GM19468 (cell line): Measurements from ENCODE around the gene ADCY4.
"Not testable (repeated sequence)": the region's sequence is repeated elsewhere in the genome, so short reads cannot be mapped to it uniquely, and the experiment has no call there.

Source experiments
- ATAC-seq: cut with Tn5 transposase; IDR thresholded peaks from one replicate; pipeline ENCODE4 v1.9.1; 2021; ENCODE audit warnings: mild to moderate bottlenecking, moderate library complexity, moderate number of reproducible peaks; ENCODE audit not compliant: unreplicated experiment; ENCODE audit errors: extremely low read depth

The ADCY4 gene

DNA sequence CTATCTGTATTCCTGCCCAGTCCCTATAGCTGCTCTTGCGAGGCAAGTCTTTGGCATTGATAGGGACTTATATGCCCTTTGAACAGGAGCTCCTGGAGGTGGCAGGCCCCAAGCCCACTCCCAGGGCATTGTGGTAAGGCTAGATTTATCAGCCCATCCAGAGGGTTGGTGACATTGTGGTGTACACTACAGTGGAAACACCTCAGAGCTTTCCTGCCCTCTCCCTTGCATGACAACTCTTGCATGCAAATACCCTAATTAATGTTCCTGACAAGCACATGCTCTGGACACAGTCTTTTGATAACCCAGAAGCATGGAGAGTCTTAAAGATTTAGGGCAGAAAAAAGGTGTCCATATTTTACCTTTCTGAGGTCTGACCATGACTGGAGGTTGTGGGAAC lies 5.7 kb upstream of the ADCY4 start:
- ATAC-seq: no peak

DNA sequence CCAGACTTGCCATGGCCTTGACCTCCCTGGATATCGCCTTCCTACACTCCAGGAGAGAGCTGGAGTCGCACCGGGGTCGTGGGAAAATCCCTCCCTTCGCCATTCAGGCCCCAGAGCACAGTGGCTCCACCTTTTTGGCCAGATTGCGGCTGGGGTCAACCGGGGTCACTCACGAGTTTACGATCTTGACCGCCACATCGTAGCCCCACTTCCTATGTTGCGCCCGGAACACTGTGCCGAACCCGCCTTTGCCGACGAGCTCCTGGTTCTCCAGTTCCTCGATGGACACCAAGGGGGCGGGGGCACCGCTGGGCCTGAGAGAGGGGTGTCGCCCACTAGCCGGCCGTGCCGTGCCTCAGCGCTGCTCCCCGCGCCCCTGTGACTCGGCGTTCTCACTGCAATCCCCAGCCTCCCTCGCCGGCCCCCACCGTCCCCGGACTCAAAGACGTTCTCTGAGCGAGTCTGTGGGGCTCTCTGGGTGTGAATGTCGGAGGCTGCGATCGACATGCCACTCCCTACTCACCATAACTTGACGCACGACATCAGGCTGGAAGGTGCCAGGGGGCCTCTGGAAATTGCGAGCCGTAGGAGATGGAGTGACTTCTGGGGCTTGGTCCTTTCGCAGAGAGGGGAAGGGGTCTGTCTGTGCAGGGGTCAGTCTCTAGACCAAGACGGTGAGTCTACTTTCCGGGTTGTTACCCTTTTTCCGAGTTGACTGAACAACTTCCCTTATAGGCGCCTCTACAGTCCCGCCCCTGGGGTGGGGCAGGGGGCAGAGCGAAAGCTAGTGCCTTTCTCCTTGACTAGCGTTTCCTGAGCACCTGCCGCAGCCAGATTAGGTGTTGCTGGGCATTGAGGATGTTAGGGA lies 4.6 kb upstream of the ADCY4 start, which contains the start of gene RIPK3:
Gene RIPK3 (minus strand): TSS at position 708 of the 868 bp plus-strand sequence. CDS start 165 bp downstream, at position 543.
- ATAC-seq: peak; percentile 65

DNA sequence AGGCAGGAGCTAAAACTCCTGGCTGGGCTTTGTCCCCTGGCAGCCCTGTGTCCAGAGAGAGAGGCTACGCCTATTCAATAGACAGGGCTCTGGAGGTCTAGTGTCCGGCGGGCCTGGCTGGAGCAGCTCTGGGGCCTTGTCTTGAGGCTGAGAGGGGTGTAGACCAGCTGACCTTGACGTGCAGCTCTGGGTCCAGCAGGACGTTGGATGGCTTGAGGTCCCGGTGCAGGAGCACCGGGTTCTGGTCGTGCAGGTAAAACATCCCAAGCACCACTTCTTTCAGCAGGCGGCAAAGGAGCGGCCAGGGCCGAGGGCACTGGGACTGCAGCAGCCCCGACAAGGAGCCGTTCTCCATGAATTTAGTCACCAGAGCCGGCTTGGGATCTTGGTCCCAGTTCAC lies 4.0 kb upstream of the ADCY4 start:
- no peak for ATAC-seq

DNA sequence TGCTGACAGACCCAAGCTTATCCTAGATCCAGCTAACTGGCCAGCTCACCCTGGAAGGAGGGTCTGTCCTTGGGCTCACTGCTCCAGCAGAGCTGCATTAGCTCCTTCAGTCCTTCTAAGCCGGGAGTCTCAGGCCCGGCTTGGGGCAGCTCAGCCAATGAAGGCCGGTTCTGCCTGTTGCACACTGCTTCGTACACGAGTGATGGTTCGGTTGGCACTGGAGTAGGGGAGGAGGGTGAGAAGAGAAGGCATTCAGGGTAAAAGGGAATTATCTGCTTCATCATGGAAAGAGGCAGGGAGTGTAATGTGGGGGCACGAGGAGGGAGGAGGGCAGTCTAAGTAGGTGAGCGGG lies 2.9 kb upstream of the ADCY4 start:
- ATAC-seq: no peak

DNA sequence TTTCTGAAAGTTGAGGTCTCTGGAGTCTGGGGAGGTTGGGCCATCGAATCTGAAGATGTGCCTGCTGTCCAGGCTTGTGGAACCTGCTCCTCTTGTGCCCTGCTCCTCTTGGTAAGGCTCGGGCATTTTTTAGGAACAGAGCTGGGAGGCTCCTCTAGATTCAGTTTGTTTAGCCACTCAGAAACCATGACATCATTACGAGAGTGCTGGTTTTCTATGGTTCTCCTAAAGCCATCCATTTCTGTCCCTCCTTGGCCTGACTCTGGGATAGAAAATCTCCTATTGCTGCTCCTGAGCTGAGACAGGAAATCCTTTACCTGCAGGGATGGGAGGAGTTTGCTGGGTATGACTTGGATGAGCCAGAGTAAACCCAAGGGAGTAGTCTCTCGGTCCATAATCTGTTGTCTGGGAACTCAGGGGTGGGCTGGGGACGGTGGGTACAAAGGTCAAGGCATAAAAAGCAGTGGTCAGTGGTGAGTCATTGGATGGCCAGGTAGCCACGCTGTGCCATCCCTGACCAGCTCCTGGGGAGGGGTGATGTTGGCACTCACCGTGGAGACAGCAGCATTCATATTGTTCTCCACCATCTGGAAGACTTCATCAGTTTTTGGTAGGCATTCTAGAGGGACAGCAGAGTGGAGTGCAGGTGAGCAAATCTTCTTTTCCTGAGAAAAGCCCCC lies 2.4 kb upstream of the ADCY4 start:
- no peak for ATAC-seq

DNA sequence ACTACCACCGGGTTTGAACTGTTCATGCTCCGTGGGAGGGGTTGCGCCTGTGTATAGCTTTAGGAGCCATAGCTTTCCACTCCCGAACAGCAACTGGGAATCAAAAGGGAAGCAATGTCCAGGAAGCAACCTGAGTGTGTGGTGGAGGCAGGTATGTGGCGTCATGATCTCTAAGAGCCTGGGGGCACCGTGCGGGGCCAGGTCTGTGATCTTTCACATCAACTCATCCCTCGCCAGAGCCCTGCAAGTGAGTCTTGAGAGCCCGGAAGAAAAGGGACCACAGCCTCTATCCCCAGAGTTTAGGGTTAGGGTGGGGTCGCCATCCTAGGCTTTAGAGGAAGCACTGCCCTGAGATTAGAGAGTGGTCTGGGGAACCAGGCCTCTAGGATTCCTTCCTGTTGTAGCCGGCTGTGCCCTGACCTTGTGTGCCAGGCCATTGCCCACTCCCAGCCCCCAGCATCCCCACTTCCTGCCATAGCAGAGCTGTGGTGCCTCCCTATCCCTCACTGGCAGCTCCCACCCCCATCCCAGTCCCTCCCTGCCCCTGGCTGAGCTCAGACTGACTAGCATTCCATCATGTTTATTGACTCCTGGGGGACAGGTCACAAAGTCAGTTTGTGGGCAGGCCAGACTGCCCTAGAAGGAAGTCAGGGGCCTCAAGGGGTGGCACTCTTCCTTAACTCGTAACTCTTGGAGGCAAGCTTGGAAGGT lies 745 bp upstream of the ADCY4 start:
- no peak for ATAC-seq

DNA sequence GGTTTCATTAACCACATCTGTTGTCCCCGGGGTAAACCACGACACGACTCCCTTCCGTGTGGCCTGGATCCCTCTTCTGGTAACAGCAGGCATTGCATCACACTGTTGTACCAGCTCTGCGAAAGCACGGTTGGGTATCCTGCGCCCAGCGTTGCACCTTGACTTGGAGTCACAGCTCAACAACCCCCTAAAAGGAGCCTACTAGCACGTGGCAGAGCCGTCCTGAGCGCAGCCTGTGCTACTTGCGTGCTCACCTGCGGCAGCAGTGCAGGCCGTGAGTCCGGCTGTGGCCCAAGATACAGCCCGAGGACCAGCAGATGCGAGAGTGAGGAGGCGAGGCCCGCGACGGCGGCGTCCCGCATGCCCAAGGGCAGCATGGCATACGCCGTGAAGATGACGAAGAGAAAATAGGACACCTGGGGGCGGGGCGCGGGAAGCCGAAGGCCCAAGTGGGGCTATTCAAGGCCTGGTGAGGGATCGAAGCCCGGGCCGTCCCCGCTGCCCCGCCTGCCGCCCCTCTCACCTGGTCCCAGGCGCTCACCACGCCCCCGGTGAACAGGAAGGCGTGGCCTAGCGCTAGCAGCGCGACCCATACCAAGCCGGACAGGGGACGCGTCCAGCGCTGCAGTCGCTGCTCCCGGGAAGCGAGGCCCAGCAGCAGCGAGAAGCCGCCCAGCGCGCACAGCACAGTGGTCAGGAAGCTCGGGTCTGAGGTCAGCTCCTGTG lies 2.4 kb downstream of the ADCY4 start:
- ATAC-seq: peak; percentile 77

DNA sequence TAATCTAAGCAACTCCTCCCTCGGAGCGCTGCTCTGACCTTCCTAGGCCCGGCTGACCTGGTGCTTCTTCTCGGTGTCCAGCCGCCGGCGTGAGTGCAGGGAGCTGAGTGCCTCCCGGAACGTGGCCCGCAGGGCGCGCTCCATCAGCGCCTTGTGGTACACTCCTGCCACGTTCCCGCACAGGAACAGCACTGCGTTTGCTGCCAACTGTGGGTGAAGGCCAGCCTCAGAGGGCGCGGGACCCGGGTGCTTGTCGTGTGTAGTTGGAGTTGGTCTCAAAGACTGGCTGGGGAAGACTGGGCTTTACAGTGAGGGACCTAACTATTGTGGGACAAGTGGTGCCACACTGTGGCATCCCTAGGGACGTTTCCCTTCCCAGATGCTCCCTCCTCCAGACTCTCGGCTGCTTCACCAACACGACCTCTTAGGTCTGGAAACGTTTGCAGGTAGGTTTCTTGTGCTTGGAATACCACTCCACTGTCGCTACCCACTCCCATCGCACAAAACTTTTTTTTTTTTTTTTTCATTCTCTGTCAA lies 3.1 kb downstream of the ADCY4 start:
- ATAC-seq: no peak

DNA sequence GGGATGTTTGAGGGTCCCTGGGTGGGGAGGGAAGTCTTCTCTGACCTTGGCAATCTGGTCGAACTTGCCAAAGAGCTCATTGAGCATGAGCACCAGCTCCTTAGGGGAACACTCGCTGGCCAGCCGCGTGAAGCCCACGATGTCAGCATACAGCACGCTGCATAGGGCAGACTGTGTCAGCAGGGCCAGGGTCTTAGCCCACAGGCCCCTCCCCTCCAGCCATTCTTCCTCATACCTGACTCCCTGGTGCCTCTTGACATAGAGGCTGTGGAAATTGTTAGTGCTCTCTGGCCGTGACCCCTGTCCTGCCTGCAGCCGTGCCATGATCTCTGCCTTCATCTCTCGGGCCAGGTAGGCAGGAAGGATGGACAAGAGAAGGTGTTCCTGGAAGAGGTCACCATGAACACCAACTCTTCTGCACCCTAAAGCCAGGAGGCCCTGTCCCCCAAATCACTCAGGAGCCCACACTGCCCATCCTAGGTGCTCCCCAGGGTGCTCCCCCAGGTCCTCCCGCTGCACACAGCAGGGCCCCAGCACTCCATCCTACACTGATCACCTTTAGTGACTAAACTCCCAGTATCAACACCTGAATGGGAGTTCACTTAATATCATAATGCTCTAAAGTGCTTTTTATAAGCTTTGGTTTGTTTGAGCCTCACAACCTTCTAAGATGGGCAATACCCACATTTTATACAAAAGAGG lies 3.7 kb downstream of the ADCY4 start:
- ATAC-seq: no peak

DNA sequence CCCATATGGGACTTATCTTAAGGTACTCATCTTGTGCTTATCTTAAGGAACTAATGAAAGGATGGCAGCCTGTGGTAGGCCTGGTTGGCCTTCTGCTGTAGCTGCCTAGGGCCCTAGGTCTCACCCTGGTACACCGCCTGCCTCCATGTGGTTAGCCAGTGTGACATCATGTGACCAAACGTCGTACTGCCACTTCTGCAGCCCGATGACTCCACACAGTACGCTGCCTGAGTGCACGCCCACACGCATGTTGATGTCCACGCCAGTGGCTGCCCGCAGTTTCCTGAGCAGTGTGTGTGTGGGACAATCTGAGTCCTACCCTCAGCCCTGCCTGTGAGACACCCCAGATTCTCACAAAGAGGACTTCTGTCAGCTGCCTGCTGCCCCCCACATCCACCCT lies 5.1 kb downstream of the ADCY4 start:
- ATAC-seq: no peak

DNA sequence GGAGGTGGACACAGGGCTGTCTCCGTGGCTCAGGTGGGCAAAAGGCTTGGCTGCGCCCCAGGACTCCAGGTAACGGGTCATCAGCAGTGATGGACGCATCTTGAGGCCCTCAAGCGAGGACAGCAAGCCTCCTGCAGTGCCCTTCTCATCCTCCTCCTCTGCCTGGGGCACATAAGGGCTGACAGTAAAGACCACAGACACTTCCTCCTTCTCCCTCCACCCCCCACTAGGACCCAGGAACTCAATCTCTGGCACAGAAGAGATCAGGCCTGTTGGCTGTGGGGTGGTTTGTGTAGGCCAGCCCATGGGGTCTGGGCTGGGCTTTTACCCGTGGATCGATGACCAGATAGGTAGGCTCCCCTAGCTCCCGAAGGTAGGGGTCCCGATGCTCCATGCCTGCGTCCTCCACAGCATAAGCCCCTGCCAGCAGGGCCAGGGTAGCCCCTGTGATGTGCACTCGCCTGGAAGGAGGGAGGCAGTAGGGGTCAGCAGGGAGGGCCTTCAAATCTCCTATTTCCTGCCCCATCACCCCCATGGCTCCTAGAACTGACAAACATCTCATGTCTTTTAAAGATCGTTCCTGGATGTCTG lies 5.7 kb downstream of the ADCY4 start:
- ATAC-seq: no peak

DNA sequence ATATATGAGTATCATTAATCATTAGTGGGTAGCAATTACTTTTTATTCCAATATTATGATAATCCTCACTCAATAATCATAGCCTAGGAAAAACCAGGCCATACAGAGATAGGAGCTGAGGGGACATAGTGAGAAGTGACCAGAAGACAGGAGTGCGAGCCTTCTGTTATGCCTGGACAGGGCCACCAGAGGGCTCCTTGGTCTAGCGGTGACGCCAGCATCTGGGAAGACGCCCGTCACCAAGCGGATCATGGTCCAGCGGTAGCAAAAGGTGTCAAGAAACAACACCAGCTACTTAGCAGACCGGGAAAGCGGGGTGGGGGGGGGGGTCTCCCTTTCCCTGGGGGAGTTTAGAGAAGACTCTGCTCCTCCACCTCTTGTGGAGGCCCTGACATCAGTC lies 7.0 kb downstream of the ADCY4 start:
- not testable (repeated sequence) for ATAC-seq

DNA sequence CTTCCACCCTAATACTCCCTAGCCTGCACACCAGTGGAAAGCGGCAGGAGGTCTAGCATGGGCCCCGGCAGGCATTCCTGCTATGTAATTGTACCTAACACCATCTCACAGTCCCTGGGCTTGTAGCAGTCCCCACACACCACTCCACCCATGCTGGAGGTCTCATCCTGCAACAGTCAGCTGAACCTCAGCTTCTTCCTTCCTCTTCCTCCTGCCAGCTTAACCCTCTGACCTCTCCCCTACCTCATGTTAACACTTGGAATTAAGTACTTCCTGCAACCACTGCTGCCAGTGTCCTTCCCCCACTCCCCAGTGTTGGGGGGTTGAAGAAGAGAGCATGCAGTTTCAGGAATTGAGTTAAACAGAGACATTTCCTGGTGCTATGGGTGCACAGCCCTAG lies 7.6 kb downstream of the ADCY4 start:
- ATAC-seq: no peak

DNA sequence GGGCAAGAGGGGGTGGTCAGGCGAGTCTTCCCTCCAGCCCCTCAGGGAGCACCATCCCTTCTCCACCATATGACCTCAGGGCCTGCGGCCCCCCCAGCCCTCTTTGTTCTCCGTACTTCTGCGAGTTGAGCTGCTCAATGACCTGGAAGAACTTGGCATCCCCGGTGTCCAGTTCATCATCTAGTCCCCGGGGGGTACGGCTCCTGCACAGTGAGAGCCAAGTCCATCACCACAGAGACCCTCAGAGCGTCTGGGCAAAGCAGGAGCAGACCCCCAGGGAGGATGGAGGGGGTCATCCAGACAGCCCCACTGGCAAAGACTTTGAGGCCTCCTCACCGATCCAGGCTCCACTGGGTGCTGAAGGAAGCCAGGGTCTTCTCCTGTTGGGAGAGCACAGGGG lies 8.9 kb downstream of the ADCY4 start:
- no peak for ATAC-seq

DNA sequence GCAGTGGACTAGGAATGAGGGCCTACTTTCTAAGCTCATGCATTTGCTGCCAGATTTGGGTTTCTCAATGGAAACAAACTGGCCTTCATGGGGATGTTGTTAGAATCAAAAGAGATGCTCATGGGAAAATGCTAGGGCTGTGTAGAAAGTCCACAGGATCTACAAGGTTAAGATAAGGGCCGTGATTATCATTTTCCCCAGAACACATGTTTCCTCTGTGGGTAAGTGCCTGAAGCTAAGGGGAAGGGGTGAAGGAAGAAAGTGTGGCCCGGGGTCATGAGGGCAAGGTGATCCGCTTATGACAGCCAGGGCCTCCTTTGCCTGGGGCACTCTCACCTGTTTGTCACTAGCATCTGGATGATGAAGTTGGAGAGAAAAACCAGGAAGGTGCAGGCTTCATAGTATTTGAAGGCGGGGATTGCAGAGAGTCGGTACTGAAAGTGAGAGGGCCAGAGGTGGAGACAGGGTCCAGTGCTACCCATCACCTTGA lies 9.8 kb downstream of the ADCY4 start:
- no peak for ATAC-seq

DNA sequence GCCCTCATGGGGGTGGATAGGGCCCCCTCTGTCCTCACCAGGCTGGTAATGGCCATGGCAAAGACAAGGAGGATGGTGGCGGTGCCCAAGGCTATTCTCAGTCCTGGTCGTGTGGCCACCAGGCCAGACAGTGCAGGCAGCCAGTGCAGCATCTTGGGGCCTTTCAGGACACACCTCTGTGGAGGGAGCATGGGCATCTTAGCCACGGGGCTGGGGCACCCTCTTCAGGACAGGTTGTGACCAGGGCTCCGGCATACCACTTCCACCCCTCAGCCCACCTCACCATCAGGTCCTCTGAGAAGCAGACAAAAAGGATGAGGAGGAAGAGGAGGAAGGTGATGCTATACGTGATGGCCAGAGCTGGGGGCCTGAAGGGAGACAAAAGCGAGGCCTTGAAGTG lies 10.8 kb downstream of the ADCY4 start:
- ATAC-seq: no peak

DNA sequence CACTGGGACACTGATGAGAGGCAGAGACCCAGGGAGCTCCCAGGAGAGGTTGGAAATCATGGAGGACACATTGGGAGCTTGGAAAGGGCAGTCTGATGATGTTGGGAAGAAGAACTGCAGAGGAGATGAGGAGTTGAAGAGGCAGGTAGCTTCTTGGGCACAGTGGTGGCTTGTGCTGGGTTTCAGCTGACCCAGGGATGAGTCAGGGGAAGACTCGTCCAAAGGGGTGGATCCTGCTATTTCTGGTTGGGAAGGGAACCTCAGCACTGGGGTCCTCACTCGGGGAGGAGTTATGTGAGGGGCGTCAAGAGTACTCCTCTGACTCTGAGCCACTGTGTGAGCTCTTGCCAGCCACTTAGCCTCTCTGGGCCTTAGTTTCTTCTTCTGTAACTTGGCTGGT lies 11.5 kb downstream of the ADCY4 start:
- ATAC-seq: no peak

DNA sequence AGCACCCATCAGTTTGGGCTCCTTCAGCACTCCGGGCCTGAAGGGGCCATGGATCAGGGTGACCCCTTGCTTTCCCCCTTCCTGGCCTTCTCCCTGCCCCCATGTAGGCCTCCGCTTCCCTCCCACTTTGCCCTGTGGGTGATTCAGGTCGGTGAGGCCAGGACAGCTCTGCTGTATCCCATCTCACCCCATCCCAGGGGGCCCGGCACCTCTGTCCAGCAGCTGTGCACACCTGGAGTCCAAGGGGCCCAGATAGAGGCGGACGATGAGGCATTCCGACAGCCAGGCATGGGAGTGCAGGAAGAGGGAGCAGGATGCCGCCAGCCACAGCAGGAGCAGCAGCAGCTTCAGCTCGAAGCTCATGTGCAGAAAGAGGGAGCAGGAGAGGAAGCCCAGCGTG lies 12.2 kb downstream of the ADCY4 start:
- no peak for ATAC-seq
